Activated CD4-positive, alpha-beta memory T cell treated with anti-CD3 and anti-CD28 coated beads, Interleukin-2, amount 10 ng/mL, durations not matched to agents 7 days and 5 days (primary cell): ENCODE results near the gene FAT1. TPM values are rescaled to one million over a fixed set of nuclear protein-coding genes. Genes with fewer than 3 reads are reported as not detected.

Experiments
- CTCF ChIA-PET: fragments of 350-600 bp; sonication (Branson Sonifier 250); formaldehyde crosslinking; loops from one replicate; lab custom pipeline; 2021; ENCODE audit warnings: antibody characterized with exemption, inconsistent platforms; lab: Charles Lee
- POLR2A ChIA-PET: fragments of 350-600 bp; sonication (Branson Sonifier 250); formaldehyde crosslinking; loops from one replicate; lab custom pipeline; 2021; ENCODE audit warnings: antibody characterized with exemption; lab: Charles Lee
- DNase-seq: peaks from one replicate; pipeline ENCODE4 v3.0.0-alpha.2; 2020
- H3K27ac Mint-ChIP-seq: one replicate; pipeline ENCODE4 v1.8.0; 2021; ENCODE audit warnings: mild to moderate bottlenecking, mixed read lengths
- H3K27me3 Mint-ChIP-seq: one replicate; pipeline ENCODE4 v1.8.0; 2021; ENCODE audit warnings: mixed read lengths
- H3K36me3 Mint-ChIP-seq: one replicate; pipeline ENCODE4 v1.8.0; 2021; ENCODE audit warnings: low read depth, mixed read lengths
- H3K4me1 Mint-ChIP-seq: one replicate; pipeline ENCODE4 v1.8.0; 2021; ENCODE audit warnings: mixed read lengths
- H3K4me3 Mint-ChIP-seq: one replicate; pipeline ENCODE4 v1.8.0; 2021; ENCODE audit warnings: mild to moderate bottlenecking, mixed read lengths
- H3K9me3 Mint-ChIP-seq: one replicate; pipeline ENCODE4 v1.8.0; 2021; ENCODE audit warnings: mixed read lengths
- total RNA-seq, 2 experiments: library from RNA; stranded (reverse); gene quantifications; one replicate each; pipeline ENCODE4 v1.2.3, GENCODE V29; 2021

Gene FAT1
- total RNA-seq, 2 experiments from 2014 or later: 0.03 TPM

GRCh38 chr4:186693894-186694293 is 29.8 kb downstream of the FAT1 start:
- H3K27me3 Mint-ChIP-seq: no peaks in the 10 kb centered on the region

DNA sequence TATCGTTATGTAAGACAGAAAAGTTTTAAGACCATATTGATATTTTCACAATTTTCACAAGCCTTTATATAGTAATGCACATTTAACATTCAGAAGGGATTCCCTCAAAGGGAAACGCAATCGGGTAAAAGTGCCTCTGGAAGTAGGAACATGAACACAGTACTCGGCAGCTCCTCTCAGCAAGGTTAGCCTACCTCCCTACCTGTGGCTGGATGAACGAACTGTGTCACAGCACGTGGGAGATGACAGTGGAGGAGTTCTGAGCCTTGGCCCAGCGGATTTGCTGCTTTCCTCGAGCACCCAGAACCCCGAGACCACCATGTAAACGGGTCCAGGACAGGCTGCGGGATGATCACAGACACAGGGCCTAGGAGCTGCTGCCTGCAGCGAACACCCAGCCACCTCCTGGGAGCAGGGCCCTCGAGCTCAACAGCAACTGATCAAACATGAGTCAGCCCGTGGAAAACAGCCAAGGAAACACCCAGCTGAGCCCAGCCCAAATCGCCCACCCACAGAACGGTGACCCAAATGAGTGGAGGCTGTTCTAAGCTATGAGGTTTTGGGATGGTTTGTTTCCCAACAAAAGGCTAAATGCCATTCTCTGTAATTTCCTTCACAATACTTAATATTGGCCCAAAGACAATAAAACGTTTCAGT is 30.4 kb downstream of the FAT1 start:
- POLR2A ChIA-PET: no interaction called here
- CTCF ChIA-PET: no interaction called here
- DNase-seq: no peak
- no peak overlapping the region for H3K27ac Mint-ChIP-seq
- no peak overlapping the region for H3K4me3 Mint-ChIP-seq
- H3K27me3 Mint-ChIP-seq: no peaks in the 10 kb centered on the region
- H3K9me3 Mint-ChIP-seq: peaks cover 12% of the 10 kb centered on the region
- H3K4me1 Mint-ChIP-seq: no peaks in the 10 kb centered on the region
- H3K36me3 Mint-ChIP-seq: no peaks in the 10 kb centered on the region

More at GRCh38 chr4:186693894-186694293, 29.8 kb downstream of the FAT1 start:
- no peak overlapping the region for H3K27ac Mint-ChIP-seq
- DNase-seq: no peak
- H3K4me1 Mint-ChIP-seq: no peaks in the 10 kb centered on the region
- POLR2A ChIA-PET: no interaction called here
- CTCF ChIA-PET: no interaction called here
- no peak overlapping the region for H3K4me3 Mint-ChIP-seq
- no peaks in the 10 kb centered on the region for H3K36me3 Mint-ChIP-seq
- peaks cover 12% of the 10 kb centered on the region for H3K9me3 Mint-ChIP-seq

- ChIA-PET CTCF (no interaction called here), POLR2A (no interaction called here)
- Mint-ChIP-seq H3K27ac (no peak overlapping the region), H3K27me3 (no peaks in the 10 kb centered on the region), H3K4me1 (no peaks in the 10 kb centered on the region), H3K9me3 (peaks cover 14% of the 10 kb centered on the region), H3K4me3 (no peak overlapping the region), H3K36me3 (no peaks in the 10 kb centered on the region)
- no peak for DNase-seq
Observed at GRCh38 chr4:186691396-186691795, 32.3 kb downstream of the FAT1 start.

- no peaks in the 10 kb centered on the region for H3K4me1 Mint-ChIP-seq
- no peak for DNase-seq
- no peaks in the 10 kb centered on the region for H3K36me3 Mint-ChIP-seq
- peaks cover 14% of the 10 kb centered on the region for H3K9me3 Mint-ChIP-seq
- H3K27me3 Mint-ChIP-seq: no peaks in the 10 kb centered on the region
- ChIA-PET POLR2A (no interaction called here), CTCF (no interaction called here)
- H3K27ac Mint-ChIP-seq: no peak overlapping the region
- no peak overlapping the region for H3K4me3 Mint-ChIP-seq
Observed at GRCh38 chr4:186689476-186689875, 34.2 kb downstream of the FAT1 start.

DNA sequence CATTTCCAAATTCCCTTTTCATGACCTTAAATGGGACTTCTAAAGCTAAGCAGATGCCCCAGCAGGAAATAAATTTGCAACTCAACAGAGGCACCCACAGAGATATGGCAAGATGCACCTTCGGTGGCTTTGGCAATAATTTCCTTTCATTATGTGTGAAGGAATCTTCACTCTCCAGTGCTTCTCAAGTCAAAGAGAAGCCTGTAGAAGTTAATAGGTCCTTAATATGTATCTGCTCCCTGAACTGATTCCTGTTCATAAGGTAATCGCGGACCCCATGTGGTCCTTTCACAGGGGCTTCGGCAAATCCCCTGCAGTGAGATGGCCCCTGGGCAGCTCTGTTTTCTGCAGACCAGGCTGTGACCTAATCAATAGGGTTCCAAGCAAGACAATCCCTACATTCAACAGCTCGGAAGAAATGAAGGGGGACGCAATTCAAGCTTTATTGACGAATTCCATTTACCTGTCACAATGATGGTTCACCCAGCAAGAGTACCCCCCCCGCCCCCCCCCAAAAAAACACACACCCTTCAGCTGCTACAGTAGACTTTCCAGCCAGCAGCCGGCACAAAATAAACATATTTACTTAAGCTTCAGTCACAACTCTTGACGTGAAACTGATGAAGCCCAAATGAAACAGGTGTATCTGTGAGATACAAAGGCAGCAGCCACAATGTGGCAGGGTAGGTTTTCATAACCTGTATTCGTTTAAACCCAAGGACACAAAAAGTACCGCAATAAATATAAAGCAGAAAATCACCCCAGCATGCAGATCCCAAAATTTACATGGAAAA is 35.3 kb downstream of the FAT1 start:
- Mint-ChIP-seq H3K4me1 (no peaks in the 10 kb centered on the region), H3K36me3 (no peaks in the 10 kb centered on the region), H3K27me3 (no peaks in the 10 kb centered on the region), H3K9me3 (peaks cover 12% of the 10 kb centered on the region), H3K27ac (no peak overlapping the region), H3K4me3 (no peak overlapping the region)
- POLR2A ChIA-PET: no interaction called here
- CTCF ChIA-PET: no interaction called here
- DNase-seq: no peak

- Mint-ChIP-seq H3K4me1 (no peaks in the 10 kb centered on the region), H3K27me3 (no peaks in the 10 kb centered on the region), H3K9me3 (peaks cover 5% of the 10 kb centered on the region), H3K27ac (no peak overlapping the region), H3K4me3 (no peak overlapping the region), H3K36me3 (no peaks in the 10 kb centered on the region)
- ChIA-PET POLR2A (no interaction called here), CTCF (no interaction called here)
- DNase-seq: no peak
Observed at GRCh38 chr4:186687265-186687664, 36.4 kb downstream of the FAT1 start.

GRCh38 chr4:186685767-186686183 is 37.9 kb downstream of the FAT1 start:
- Mint-ChIP-seq H3K27ac (no peak overlapping the region), H3K27me3 (no peaks in the 10 kb centered on the region), H3K9me3 (peaks cover 5% of the 10 kb centered on the region), H3K4me1 (no peaks in the 10 kb centered on the region), H3K36me3 (no peaks in the 10 kb centered on the region), H3K4me3 (no peak overlapping the region)
- DNase-seq: no peak
- ChIA-PET CTCF (interaction anchor here (0.7 kb wide), 1 partner anchor 153 kb away, joined by 6 read pairs; no protein-coding TSS in a partner anchor), POLR2A (no interaction called here)

GRCh38 chr4:186684889-186685309 is 38.8 kb downstream of the FAT1 start:
- Mint-ChIP-seq H3K4me3 (no peak overlapping the region), H3K27me3 (no peaks in the 10 kb centered on the region), H3K4me1 (no peaks in the 10 kb centered on the region), H3K9me3 (peaks cover 7% of the 10 kb centered on the region), H3K36me3 (no peaks in the 10 kb centered on the region), H3K27ac (no peak overlapping the region)
- CTCF ChIA-PET: no interaction called here
- no peak for DNase-seq
- POLR2A ChIA-PET: no interaction called here

DNA sequence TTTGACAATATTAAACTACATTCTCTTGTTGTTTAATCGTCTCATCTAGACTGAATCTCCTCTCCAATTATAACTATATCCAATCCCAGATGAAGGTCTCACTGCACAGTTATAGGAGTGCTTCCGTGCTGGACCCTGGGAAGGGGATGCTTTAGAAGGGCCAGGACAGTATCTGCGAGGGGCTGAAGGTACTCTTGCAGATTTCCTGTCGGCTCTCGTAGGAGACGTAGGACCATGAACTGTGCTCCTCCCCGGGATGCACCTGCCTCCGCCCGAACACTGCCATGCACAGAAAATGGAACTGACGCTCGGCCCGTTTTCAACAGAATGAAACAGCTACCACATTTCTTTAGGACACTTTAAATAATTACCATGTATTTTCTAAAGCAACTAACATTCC is 39.4 kb downstream of the FAT1 start:
- Mint-ChIP-seq H3K4me3 (no peak overlapping the region), H3K4me1 (no peaks in the 10 kb centered on the region), H3K27me3 (no peaks in the 10 kb centered on the region), H3K36me3 (no peaks in the 10 kb centered on the region), H3K27ac (no peak overlapping the region), H3K9me3 (peaks cover 7% of the 10 kb centered on the region)
- CTCF ChIA-PET: no interaction called here
- POLR2A ChIA-PET: no interaction called here
- no peak for DNase-seq

DNA sequence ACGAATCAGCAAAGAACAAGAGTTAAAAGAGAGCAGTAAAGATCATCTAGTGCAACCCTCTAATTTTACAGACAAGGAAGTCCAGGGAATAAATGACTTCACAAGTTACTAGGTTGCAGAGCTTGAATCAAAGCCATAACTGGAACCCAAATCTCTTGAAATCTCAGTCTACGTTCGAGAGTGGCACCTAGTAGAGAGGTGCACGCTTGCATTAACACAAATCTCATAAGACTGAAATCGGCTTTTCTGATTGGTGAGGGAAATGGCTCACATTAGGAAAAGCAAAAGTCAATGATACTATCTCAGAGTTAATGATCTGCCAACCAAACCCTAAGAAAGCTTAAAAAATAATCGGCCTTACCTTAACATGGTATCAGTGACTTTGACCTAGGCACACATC is 43.0 kb downstream of the FAT1 start:
- H3K4me3 Mint-ChIP-seq: no peak overlapping the region
- no peak overlapping the region for H3K27ac Mint-ChIP-seq
- no peak for DNase-seq
- ChIA-PET POLR2A (no interaction called here), CTCF (no interaction called here)
- no peaks in the 10 kb centered on the region for H3K27me3 Mint-ChIP-seq
- H3K9me3 Mint-ChIP-seq: peaks cover 5% of the 10 kb centered on the region
- no peaks in the 10 kb centered on the region for H3K4me1 Mint-ChIP-seq
- H3K36me3 Mint-ChIP-seq: no peaks in the 10 kb centered on the region

DNA sequence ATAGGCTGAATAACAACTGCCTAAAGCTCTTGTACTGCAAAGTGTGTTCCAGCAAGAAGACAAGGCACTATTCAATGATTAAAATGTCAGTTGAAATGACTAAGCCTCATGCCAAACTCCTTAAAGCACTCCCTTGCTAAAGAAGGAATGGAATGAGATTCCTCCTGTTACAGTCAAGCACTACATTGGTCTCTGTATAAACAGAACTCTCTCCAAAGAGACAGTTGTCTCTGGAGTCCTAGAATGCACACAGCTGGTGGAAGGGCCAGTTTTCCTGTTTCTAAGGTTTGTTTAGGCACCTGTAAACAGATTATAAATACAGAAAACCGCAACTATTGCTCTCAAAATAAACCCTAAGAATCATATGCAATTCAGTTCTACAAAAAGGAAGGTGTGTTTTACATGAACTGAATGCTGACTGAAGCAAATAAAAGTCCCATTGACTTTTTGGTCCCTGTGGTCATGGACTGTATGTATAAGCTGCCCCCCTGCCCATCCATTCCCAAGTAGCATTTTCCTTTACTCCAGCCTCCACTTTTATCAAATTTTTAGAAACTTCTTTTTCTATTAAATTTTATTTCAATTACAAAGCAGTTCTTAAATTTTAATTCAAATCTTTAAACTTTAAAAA is 47.0 kb downstream of the FAT1 start:
- ChIA-PET POLR2A (no interaction called here), CTCF (no interaction called here)
- Mint-ChIP-seq H3K27me3 (no peaks in the 10 kb centered on the region), H3K36me3 (no peaks in the 10 kb centered on the region), H3K4me3 (no peak overlapping the region), H3K27ac (no peak overlapping the region), H3K4me1 (no peaks in the 10 kb centered on the region), H3K9me3 (peaks cover 2% of the 10 kb centered on the region)
- no peak for DNase-seq

DNA sequence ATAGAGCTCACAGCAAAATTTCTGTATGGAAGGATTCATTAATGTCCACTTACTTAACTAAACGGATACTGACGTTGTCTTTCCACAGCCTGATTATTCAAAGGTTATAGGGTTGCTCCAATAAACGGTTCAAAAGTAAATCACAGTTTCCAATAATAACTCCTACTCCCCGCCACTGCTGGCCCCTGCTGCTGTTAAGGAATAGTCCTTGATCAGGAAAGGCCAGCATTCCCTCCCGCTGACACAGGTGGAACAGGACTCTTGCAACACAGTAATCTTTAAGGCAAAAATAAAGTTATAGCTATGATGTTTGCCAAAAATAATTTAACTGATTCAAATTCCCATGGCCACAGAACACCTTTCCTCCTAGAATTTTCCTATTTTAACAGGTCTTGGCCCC is 53.9 kb downstream of the FAT1 start:
- ChIA-PET CTCF (no interaction called here), POLR2A (no interaction called here)
- Mint-ChIP-seq H3K4me1 (no peaks in the 10 kb centered on the region), H3K27me3 (no peaks in the 10 kb centered on the region), H3K9me3 (no peaks in the 10 kb centered on the region), H3K4me3 (no peak overlapping the region), H3K27ac (no peak overlapping the region), H3K36me3 (no peaks in the 10 kb centered on the region)
- DNase-seq: no peak

DNA sequence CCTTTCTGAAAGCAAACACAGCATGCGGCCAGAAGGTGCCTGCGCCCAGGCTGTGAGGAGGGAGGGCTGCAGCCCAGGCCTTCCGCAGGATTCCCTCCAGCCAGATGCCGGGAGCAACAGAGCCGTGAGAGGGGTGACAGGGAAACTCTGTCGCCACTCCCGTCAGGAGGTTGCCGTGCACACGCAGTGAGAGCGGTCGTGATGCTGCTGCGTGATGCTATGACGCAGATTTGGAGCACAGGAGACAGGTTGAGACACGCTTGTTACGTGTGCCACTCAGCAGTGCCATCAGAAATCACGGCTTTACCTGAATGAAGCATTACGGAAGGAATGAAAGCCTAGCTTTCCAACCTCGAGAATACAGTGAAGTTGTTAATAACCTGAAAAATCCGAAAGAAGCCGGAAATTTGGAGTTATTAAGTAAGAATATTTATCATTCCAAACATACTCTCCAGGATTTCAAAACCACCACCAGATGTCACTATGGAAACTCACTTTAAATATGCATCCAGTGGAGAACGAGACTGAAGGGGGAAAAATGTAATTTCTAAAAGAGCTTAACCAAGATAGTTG is 54.4 kb downstream of the FAT1 start:
- Mint-ChIP-seq H3K27ac (no peak overlapping the region), H3K4me3 (no peak overlapping the region), H3K9me3 (no peaks in the 10 kb centered on the region), H3K4me1 (no peaks in the 10 kb centered on the region), H3K27me3 (no peaks in the 10 kb centered on the region), H3K36me3 (no peaks in the 10 kb centered on the region)
- DNase-seq: no peak
- ChIA-PET POLR2A (no interaction called here), CTCF (no interaction called here)
